HG03558 (cell line): ENCODE measurements around the gene ITPK1.

Experiments used
- ATAC-seq: cut with Tn5 transposase; IDR thresholded peaks from one replicate; pipeline ENCODE4 v1.9.1; 2021; ENCODE audit warnings: moderate number of reproducible peaks; ENCODE audit not compliant: unreplicated experiment; ENCODE audit errors: extremely low read depth

Gene ITPK1

GRCh38 chr14:92917041-92917940 is 198.4 kb downstream of the ITPK1 start:
- ATAC-seq, result no peak

GRCh38 chr14:92916201-92916600 is 199.5 kb downstream of the ITPK1 start:
- no peak for ATAC-seq

DNA sequence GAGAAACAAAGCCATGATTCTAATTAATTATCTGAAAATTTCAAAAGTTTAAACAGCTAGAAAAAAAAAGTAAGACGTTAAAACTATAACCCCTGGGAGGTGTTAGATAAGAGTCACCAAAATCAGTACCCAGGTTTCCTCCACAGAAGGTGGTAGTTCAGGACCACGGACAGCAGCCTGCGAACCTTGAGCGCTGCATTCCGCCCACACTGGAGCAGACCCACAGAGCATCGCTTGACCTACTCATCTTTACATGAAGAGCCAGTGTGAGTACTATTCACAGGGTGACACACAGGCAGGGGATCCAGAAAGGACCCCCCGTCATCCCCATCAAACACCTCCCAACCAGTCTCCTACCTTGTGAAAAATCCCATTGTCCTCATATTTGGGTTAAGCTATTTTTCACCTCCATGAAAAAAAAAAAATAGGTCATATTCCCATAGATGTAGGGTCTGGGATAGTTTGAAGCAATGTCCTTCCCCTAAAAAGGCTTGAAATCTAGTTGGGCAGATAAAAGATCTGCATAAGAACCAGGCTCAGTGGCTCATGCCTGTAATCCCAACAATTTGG is 201.6 kb downstream of the ITPK1 start:
- ATAC-seq, result no peak

DNA sequence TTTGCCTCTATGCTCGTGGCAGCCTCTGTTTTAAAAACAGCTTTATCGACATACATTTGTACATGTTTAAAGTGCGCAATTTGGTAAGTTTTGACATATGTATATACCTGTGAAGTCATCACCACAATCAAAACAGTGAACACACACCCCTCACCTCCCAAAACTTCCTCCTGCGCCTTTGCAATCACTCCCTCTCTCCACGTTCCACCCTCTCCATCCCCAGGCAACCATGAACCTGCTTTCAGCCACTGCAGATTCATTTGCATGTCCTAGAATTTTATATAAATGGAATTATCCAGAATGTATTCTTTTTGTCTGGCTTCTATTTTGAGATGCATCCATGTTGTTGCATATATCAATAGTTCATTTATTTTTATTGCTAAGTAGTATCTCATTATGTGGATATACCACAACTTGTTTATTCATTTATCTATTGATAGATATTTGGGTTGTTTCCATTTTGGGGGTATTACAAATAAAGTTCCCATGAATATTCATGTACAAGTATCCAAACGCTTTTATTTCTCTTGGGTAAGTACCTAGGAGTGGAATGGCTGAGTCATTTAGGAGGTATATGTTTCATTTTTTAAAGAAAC is 208.3 kb downstream of the ITPK1 start:
- no peak for ATAC-seq

GRCh38 chr14:92906823-92907222 is 208.9 kb downstream of the ITPK1 start:
- no peak for ATAC-seq

DNA sequence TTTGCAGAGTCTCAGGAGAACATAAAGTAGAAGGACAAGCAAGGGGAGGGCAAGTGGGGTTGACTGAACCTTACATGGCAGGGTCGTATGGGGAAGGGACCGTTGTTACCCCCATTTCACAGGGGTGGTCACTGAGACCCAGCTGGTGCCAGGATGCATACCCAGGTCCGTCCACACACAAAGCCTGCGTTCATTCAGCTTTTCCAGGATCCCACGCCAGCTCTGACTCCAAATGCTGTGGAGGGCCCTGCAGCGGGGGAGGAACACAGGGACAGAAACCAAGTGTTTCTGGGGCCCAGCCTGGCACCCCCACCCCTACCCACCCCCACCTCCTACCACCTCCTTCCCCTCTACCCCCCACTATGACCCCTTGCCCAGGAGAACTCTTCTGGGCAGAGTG is 209.3 kb downstream of the ITPK1 start:
- ATAC-seq, result no peak

- ATAC-seq, result no peak
Measured at GRCh38 chr14:92905667-92906066, 210.1 kb downstream of the ITPK1 start.

GRCh38 chr14:92903359-92903758 is 212.4 kb downstream of the ITPK1 start:
- no peak for ATAC-seq

GRCh38 chr14:92902726-92903125 is 213.0 kb downstream of the ITPK1 start:
- ATAC-seq, result no peak

DNA sequence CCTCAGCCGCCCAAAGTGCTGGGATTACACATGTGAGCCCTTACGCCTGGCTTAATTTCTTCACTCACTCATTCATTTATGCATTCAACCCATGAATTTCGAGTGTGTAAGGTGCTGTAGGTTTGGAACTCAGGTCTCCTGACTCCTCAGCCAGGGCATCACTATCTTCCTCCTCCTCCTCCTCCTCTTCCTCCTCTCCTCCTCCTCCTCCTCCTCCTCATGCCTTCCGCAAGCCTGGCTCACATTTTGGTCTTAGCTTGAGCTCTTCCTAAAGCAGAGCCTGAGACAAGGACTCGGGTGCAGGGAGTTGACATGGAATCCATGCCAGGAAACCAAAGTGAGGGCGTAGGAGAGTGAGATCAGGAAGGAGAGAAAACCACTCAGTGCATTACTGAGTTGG is 213.5 kb downstream of the ITPK1 start:
- ATAC-seq, result no peak

DNA sequence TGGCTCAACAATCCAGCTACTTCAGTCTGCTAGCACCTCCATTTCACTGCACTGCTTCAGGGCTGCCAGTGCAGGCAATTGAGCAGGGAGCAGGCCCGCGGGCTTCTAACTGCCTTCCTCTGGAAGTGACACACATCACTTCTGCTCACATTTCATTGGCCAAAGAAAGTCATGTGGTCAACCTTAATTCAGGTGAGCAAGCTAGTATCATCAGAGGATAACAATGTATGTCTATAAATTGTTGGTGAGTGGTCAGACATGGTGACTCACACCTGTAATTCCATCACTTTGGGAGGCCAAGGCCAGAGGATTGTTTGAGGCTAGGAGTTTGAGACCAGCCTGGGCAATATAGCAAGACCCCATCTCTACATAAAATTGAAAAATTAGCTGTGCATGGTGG is 215.1 kb downstream of the ITPK1 start:
- no peak for ATAC-seq

DNA sequence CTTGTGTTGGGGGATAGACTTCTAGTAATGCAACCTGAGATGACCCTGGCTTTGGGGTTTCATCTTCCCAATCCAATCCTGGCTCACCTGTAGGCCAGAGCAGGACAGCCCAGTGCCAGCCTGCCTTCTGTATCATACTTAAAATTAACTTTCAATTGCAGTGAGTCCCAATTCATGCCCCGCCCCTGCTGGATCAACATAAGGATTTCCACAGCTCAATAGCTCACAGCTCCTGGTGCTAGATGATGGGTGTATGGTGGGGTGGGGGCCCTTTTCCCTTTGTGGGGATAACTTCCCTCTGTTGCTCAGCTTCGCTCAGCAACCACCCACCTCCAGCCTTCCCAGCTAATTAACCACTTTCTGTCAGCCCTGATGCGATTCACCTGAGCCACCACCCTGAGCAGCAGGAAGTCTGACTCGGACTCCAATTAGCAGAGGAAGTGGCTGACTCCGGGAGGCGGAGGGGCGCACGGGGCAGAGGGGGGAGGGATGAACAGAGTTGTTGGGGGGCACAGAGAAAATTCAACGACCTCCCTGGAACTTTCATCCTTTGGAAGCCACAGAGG is 217.1 kb downstream of the ITPK1 start:
- no peak for ATAC-seq

DNA sequence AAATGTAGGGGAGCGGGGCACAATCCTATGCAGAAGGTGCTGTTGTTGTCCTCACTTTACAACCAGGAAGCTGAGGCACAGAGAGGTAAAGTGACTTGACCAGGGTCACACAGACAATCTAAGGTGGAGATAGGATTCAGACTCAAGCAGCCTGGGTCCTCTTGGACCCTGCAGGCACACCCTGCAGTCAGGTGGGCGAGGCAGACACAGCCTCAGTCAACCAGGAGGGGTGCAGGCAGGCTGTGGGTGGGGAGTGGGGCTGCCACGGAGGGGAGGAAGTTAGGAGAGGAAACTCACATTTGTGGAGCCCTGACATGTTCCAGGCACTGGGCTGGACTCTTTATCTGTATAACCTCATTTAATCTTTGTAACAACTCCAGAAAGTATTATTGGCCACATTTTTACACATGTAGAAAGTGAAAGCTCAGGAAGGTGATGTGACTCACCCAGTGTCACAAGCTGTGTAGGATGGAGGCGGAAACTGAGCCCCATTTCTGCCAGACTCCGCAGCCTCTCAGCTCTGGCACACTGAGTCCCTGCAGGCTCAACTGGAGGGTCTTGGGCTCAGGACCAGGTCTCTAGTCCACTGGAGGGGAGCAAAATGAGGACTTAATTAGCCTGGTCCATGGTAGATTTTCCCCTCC is 217.7 kb downstream of the ITPK1 start:
- ATAC-seq, result no peak

DNA sequence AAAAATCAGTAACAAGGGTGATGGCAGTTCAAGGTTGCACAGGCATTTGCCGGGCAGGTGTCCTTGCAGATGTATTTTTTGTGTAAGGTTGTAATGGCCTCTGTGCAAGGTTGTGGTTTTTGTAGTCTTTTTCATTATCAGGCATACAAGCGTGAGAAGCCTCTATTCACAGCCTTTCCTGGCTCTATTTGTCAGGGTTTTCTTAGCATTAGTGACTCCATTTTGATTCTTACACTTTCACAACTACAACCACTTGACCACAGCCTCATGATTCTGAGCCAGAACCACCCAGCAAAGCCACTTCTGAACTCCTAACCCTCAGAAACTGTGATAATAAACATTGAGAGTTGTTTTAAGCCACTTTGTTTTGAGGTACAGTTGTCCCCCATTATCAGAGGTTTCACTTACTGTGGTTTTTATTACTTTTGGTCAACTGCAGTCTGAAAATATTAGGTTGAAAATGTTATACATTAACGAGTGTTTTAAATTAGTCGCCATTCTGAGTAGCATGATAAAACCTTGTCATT is 220.3 kb downstream of the ITPK1 start:
- ATAC-seq, result no peak

DNA sequence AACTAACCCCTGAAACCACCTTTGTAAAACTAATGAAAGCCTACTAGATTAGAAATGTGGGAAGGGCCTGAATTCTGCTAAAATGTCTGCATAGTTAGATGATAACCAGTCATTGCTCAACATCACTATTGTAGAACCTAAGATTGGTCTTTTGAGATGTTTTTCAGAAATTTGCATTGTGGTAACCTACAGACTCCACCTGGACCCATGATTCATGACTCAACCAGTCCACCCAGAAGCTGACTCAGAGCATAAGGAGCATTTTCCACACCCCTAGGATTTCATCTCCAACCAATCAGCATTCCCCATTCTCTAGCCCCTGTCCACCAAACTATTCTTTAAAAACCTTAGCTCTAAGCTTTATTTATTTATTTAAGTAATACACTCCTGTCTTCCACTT is 223.1 kb downstream of the ITPK1 start:
- no peak for ATAC-seq

DNA sequence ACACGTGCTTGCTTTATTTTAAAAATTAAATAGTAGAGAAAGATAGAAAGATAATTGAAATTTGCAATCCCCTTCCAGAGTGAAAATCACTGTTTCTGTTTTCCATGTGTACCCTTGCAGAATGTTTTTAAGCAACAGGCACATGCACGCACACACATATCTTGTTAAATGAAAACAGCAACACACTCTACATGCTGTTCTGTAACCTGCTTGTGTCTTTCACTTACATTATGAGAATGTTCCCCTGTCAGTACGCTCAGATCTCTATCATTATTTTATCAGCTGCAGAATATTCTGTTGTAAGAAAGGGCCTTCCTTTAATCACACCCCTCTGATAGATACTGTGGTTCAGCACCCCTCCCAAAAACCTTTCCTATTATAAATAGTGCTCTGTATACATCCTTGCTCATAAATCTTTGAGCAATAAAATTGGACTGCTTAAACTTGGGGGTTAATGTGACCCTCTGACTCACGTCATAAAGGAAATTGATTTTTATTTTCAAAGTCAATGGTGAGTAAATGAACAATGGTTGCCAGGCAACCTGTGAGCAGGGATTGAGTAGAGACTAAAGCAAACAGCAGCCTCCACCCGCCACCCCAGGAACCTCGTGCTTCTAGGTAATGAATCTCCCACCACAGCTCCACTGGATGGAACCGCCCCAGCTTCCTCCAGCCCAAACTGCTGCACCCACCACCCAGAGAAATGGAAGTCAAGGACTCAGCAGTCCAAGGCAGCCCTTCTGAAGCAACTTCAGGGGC is 224.7 kb downstream of the ITPK1 start:
- no peak for ATAC-seq

DNA sequence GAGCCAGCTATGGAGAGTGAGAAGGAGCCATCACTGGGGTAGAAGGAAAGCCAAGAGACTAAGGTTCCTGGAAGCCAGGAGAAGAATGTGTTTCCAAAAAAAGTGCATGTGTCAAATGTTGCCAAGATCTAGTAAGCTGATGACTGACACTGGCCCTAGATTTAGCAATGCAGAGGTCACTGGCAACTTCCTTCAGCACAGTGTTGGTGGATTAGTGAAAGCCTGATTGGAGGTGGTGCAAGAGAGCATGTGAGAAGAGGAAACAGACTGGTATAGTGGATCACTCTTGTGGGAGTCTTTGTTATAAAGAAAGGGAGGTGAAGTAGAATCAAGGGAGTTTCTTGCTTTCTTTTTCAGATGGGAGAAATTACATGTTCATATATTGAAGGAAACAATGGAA is 226.8 kb downstream of the ITPK1 start:
- no peak for ATAC-seq

DNA sequence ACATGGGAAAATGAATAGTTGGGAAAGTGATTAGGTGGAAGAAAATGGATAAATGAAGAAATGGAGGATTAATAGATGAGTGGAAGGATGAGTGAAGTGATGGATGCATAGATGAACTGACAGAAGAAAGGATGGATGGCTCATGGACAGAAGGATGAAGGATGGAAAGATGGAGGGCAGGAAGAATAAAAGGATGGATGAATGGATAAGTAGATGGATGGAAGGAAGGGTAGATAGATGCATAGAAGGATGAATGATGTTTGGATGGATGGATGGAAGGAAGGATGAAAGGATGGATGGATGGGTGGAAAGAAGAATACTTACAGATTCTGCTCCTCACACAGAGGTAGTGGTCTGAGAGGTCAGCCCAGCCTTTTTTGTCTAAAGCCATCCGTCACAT is 228.6 kb downstream of the ITPK1 start:
- no peak for ATAC-seq
